Head of caudate nucleus (tissue), 42 donors: ENCODE measurements around the gene SRCAP.
A peak's percentile ranks its signal among the peaks of the same experiment; 100 is the strongest.

Source experiments
- DNase-seq, 42 donors: peaks; one replicate each; pipeline versions ENCODE4 v3.0.0 to v3.0.0-alpha.2; 2020 to 2021; ENCODE audit warnings: mixed read lengths in 7 of 42
- intact Hi-C: fragments of 100-400 bp; cut with DNase I; formaldehyde crosslinking; loops from one replicate; pipeline ENCODE4 v1.15.0; 2022

The SRCAP gene

GRCh38 chr16:30762991-30763725 lies 64.2 kb downstream of the SRCAP start:
- intact Hi-C loops: loop anchor here (2.0 kb wide), 1 partner anchor 14 kb away; the partner anchor contains the start of gene PHKG2
- no peak for DNase-seq

- no peak for DNase-seq
- intact Hi-C loops: no loop called here
These were observed 65.1 kb downstream of the SRCAP start for GRCh38 chr16:30764086-30764485.

GRCh38 chr16:30764816-30765465 lies 66.0 kb downstream of the SRCAP start:
- no peak for DNase-seq
- intact Hi-C loops: no loop called here

- DNase-seq: no peak
- intact Hi-C loops: no loop called here
These were observed 67.4 kb downstream of the SRCAP start for GRCh38 chr16:30766206-30766932.

GRCh38 chr16:30766933-30767284 lies 67.9 kb downstream of the SRCAP start:
- DNase-seq: no peak
- intact Hi-C loops: no loop called here

GRCh38 chr16:30767767-30768465 lies 68.9 kb downstream of the SRCAP start:
- DNase-seq: no peak
- intact Hi-C loops: no loop called here

- DNase-seq: no peak
- intact Hi-C loops: no loop called here
These were observed 69.7 kb downstream of the SRCAP start for GRCh38 chr16:30768583-30769181.

GRCh38 chr16:30769379-30770089 lies 70.6 kb downstream of the SRCAP start:
- DNase-seq: no peak
- intact Hi-C loops: no loop called here

GRCh38 chr16:30771726-30772125 lies 72.8 kb downstream of the SRCAP start:
- no peak for DNase-seq
- intact Hi-C loops: no loop called here

- no peak for DNase-seq
These were observed 74.9 kb downstream of the SRCAP start for GRCh38 chr16:30773826-30774225.

GRCh38 chr16:30774367-30775130 lies 75.6 kb downstream of the SRCAP start:
- DNase-seq: peak in 3 of 42 donors; percentile 18 to 26 (median 19)
- intact Hi-C loops: no loop called here

More at GRCh38 chr16:30773826-30774225, 74.9 kb downstream of the SRCAP start:
- intact Hi-C loops: no loop called here

GRCh38 chr16:30775131-30775391 lies 76.1 kb downstream of the SRCAP start:
- no peak for DNase-seq
- intact Hi-C loops: no loop called here

- intact Hi-C loops: no loop called here
- peak; percentile 74 to 96 (median 88) for DNase-seq
These were observed 76.6 kb downstream of the SRCAP start for GRCh38 chr16:30775392-30776188.

GRCh38 chr16:30777591-30778297 lies 78.8 kb downstream of the SRCAP start:
- intact Hi-C loops: no loop called here
- no peak for DNase-seq

GRCh38 chr16:30778549-30779244 lies 79.7 kb downstream of the SRCAP start:
- intact Hi-C loops: no loop called here
- no peak for DNase-seq

- intact Hi-C loops: no loop called here
- DNase-seq: no peak
These were observed 80.6 kb downstream of the SRCAP start for GRCh38 chr16:30779596-30779995.
